ENCODE results near the gene RFK.

RFK gene

DNA sequence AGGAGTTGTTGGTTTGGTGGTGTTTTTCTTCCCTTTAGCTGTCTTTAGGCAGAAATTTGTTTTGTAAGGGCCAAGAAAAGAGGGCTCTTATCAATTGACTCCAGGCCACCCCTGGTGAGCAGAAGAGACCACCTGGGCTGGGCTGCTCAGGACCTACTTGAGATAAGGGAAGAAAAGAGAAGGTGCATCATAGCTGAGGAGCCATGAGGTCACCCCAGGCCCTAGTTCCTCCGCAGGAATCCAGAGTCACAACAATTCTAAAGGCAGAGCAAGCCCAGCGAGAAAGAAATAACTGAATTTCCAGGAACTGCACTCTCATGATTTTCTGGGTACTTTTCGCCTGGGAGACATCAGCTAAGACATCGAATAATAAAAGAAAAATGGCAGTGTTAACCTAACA lies 34.9 kb downstream of the RFK start:
- Histone ChIP-seq H3K27me3 (replicated peaks; ENCODE audit: control insufficient read depth, insufficient read depth, low read length, poor library complexity, severe bottlenecking) (no peaks in the 10 kb centered on the region), H3K27ac (ENCODE audit: insufficient read depth, low read length, poor library complexity, severe bottlenecking) (no peak overlapping the region), H3K4me3 (ENCODE audit: insufficient read depth, low read depth, low read length, poor library complexity, severe bottlenecking) (no peak overlapping the region), H3K9me3 (ENCODE audit: control insufficient read depth, low read length) (no peaks in the 10 kb centered on the region), H3K36me3 (ENCODE audit: control insufficient read depth, insufficient read depth, low read length) (no peaks in the 10 kb centered on the region), H3K4me1 (ENCODE audit: control insufficient read depth, insufficient read depth, low read length, poor library complexity, severe bottlenecking) (no peaks in the 10 kb centered on the region)
- no peak for DNase-seq

DNA sequence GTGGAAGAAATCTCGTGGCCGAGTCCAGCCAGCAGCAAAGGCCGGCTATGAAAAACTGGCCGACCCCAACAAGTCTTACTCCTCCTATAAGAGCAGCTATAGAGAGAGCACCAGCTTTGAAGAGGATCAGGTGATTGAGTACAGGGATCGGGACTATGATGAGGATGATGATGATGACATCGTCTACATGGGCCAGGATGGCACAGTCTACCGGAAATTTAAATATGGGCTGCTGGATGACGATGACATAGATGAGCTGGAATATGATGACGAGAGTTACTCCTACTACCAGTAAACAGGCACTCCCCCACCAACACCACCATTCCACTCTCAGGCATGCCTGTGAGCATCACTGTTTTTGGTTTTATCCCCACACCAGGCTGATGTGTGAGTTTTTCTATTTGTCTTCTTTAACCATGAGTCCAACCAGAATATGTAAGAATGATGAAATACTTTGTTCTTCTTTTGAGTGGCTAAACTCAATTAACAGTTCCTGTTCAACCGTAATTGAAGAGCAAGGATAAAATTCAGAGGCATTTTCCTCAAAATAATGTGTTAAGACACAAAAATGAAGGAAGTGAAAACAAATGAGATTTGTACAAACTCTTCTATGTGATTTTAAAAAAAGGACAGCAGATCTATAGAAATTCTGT lies 35.5 kb downstream of the RFK start:
- H3K4me3 ChIP-seq (ENCODE audit: insufficient read depth, low read depth, low read length, poor library complexity, severe bottlenecking) = no peak overlapping the region
- no peak for DNase-seq

DNA sequence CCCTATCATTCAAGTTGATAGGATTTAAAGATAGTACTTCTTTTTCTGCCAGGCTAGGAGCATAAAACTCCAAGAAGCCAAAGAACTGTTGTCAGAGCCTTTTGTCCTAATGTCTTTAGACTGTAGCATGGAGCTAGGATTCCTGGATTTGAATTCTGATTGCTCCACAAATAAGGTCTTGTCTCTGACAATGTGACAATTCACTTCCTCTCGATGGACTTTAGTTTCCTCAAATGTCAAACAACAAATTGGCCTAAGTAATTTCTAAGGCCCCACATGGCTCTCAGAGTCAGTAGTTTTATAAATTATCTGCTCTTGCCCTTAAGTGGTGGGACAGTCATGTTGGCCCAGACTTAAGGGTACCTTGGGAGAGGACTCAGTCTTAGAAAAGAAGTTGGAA lies 36.7 kb downstream of the RFK start:
- DNase-seq = no peak
- Histone ChIP-seq H3K9me3 (ENCODE audit: control insufficient read depth, low read length) (no peaks in the 10 kb centered on the region), H3K4me3 (ENCODE audit: insufficient read depth, low read depth, low read length, poor library complexity, severe bottlenecking) (no peak overlapping the region), H3K27me3 (replicated peaks; ENCODE audit: control insufficient read depth, insufficient read depth, low read length, poor library complexity, severe bottlenecking) (no peaks in the 10 kb centered on the region), H3K36me3 (ENCODE audit: control insufficient read depth, insufficient read depth, low read length) (no peaks in the 10 kb centered on the region), H3K27ac (ENCODE audit: insufficient read depth, low read length, poor library complexity, severe bottlenecking) (no peak overlapping the region), H3K4me1 (ENCODE audit: control insufficient read depth, insufficient read depth, low read length, poor library complexity, severe bottlenecking) (no peaks in the 10 kb centered on the region)

More for the DNA sequence above, 35.5 kb downstream of the RFK start:
- H3K4me1 ChIP-seq (ENCODE audit: control insufficient read depth, insufficient read depth, low read length, poor library complexity, severe bottlenecking) = no peaks in the 10 kb centered on the region
- no peaks in the 10 kb centered on the region for H3K27me3 ChIP-seq (replicated peaks; ENCODE audit: control insufficient read depth, insufficient read depth, low read length, poor library complexity, severe bottlenecking)
- no peaks in the 10 kb centered on the region for H3K36me3 ChIP-seq (ENCODE audit: control insufficient read depth, insufficient read depth, low read length)
- no peaks in the 10 kb centered on the region for H3K9me3 ChIP-seq (ENCODE audit: control insufficient read depth, low read length)
- no peak overlapping the region for H3K27ac ChIP-seq (ENCODE audit: insufficient read depth, low read length, poor library complexity, severe bottlenecking)

DNA sequence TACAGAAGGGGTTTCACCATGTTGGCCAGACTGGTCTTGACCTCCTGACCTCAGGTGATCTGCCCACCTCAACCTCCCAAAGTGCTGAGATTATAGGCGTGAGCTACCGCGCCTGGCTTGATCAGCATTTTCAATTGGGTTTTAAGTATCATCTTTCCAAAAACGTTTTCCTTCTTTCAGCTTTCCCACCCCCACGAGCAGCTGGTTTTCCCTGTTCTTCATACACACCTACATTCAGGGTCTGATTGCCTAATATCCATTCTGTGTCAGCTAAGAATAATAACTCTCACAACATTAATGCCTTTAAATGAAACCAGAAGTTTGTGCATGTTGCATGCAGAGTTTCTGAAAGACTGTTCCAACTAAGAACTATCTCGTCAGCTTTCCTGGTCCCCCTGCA lies 38.3 kb downstream of the RFK start:
- no peak for DNase-seq
- no peak overlapping the region for H3K4me3 ChIP-seq (ENCODE audit: insufficient read depth, low read depth, low read length, poor library complexity, severe bottlenecking)
- no peaks in the 10 kb centered on the region for H3K27me3 ChIP-seq (replicated peaks; ENCODE audit: control insufficient read depth, insufficient read depth, low read length, poor library complexity, severe bottlenecking)
- H3K36me3 ChIP-seq (ENCODE audit: control insufficient read depth, insufficient read depth, low read length) = no peaks in the 10 kb centered on the region
- H3K4me1 ChIP-seq (ENCODE audit: control insufficient read depth, insufficient read depth, low read length, poor library complexity, severe bottlenecking) = no peaks in the 10 kb centered on the region
- no peaks in the 10 kb centered on the region for H3K9me3 ChIP-seq (ENCODE audit: control insufficient read depth, low read length)
- H3K27ac ChIP-seq (ENCODE audit: insufficient read depth, low read length, poor library complexity, severe bottlenecking) = no peak overlapping the region

DNA sequence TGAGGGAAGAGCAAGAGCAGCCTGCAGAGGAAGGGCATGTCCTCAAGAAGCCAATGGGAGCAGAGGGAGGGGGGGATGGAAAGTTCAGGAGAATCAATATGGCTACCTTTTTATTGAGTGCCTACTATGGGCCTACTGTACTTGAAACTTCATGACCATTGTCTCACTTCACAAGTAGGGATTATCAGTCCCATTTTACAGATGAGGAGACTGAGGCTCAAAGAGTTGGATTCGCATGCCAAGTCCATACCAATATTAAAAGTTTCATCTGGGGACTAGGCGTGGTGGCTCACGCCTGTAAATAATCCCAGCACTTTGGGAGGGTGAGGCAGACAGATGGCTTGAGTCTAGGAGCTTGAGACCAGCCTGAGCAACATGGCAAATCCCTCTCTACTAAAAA lies 40.0 kb downstream of the RFK start:
- no peak overlapping the region for H3K27ac ChIP-seq (ENCODE audit: insufficient read depth, low read length, poor library complexity, severe bottlenecking)
- H3K36me3 ChIP-seq (ENCODE audit: control insufficient read depth, insufficient read depth, low read length) = no peaks in the 10 kb centered on the region
- no peaks in the 10 kb centered on the region for H3K9me3 ChIP-seq (ENCODE audit: control insufficient read depth, low read length)
- DNase-seq = no peak
- no peak overlapping the region for H3K4me3 ChIP-seq (ENCODE audit: insufficient read depth, low read depth, low read length, poor library complexity, severe bottlenecking)
- no peaks in the 10 kb centered on the region for H3K4me1 ChIP-seq (ENCODE audit: control insufficient read depth, insufficient read depth, low read length, poor library complexity, severe bottlenecking)
- H3K27me3 ChIP-seq (replicated peaks; ENCODE audit: control insufficient read depth, insufficient read depth, low read length, poor library complexity, severe bottlenecking) = no peaks in the 10 kb centered on the region

DNA sequence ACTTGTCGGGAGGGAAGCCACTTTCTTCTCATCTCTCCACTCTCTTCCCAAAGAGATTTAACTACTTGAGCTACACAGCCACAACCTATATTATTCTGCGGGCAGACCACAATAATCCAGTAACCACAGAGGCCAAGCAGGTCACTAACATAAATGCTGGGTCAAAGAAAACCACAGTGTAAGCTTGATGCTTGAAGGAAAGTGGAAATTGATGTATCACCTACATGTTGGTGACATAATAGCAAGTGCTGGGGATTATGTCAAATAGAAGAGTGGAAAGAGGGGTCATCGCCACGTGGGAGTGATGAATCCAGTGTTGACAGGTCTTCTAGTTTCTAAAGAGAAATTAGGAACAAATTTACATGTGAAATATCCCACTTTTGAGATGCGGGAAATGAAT lies 40.9 kb downstream of the RFK start:
- Histone ChIP-seq H3K9me3 (ENCODE audit: control insufficient read depth, low read length) (no peaks in the 10 kb centered on the region), H3K27ac (ENCODE audit: insufficient read depth, low read length, poor library complexity, severe bottlenecking) (no peak overlapping the region), H3K4me1 (ENCODE audit: control insufficient read depth, insufficient read depth, low read length, poor library complexity, severe bottlenecking) (no peaks in the 10 kb centered on the region), H3K4me3 (ENCODE audit: insufficient read depth, low read depth, low read length, poor library complexity, severe bottlenecking) (no peak overlapping the region), H3K36me3 (ENCODE audit: control insufficient read depth, insufficient read depth, low read length) (no peaks in the 10 kb centered on the region), H3K27me3 (replicated peaks; ENCODE audit: control insufficient read depth, insufficient read depth, low read length, poor library complexity, severe bottlenecking) (no peaks in the 10 kb centered on the region)
- no peak for DNase-seq

DNA sequence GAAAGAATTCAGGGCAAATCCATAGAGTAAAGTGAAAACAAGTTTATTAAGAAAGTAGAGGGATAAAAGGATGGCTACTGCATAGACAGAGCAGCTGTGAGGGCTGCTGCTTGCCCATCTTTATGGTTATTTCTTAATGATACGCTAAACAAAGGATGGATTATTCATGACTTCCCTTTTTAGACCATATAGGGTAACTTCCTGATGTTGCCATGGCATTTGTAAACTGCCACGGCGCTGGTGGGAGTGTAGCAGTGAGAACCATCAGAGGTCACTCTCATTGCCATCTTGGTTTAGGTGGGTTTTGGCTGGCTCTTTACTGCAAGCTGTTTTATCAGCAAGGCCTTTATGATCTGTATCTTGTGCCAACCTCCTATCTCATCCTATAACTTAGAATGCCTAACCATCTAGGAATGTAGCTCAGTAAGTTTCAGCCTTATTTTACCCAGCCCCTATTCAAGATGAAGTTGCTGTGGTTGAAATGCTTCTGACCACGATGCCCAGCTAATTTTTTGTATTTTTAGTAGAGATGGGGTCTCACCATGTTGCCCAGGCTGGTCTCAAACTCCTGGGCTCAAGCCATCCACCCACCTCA lies 42.1 kb downstream of the RFK start:
- no peaks in the 10 kb centered on the region for H3K27me3 ChIP-seq (replicated peaks; ENCODE audit: control insufficient read depth, insufficient read depth, low read length, poor library complexity, severe bottlenecking)
- H3K4me1 ChIP-seq (ENCODE audit: control insufficient read depth, insufficient read depth, low read length, poor library complexity, severe bottlenecking) = no peaks in the 10 kb centered on the region
- DNase-seq = no peak
- no peaks in the 10 kb centered on the region for H3K36me3 ChIP-seq (ENCODE audit: control insufficient read depth, insufficient read depth, low read length)
- no peak overlapping the region for H3K4me3 ChIP-seq (ENCODE audit: insufficient read depth, low read depth, low read length, poor library complexity, severe bottlenecking)
- H3K9me3 ChIP-seq (ENCODE audit: control insufficient read depth, low read length) = no peaks in the 10 kb centered on the region
- no peak overlapping the region for H3K27ac ChIP-seq (ENCODE audit: insufficient read depth, low read length, poor library complexity, severe bottlenecking)

DNA sequence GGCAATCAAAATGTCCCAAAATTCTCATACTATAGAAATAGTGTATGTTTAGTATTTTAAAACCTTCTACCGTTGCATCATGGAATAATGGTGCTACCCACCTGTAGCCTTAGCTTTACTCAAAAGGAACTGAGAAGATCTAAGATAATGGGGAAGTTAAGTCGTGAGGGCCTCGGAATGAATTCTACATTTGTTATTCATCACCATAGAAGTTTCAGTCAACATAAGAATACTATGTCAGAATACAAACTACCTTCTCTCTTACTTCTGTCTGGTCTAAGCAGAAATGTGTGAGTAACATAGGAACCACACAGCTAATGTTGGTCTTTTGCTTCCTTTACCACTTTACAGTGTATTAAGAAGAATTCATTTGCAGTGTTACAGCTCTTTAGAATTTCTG lies 43.2 kb downstream of the RFK start:
- Histone ChIP-seq H3K36me3 (ENCODE audit: control insufficient read depth, insufficient read depth, low read length) (no peaks in the 10 kb centered on the region), H3K27ac (ENCODE audit: insufficient read depth, low read length, poor library complexity, severe bottlenecking) (no peak overlapping the region), H3K27me3 (replicated peaks; ENCODE audit: control insufficient read depth, insufficient read depth, low read length, poor library complexity, severe bottlenecking) (no peaks in the 10 kb centered on the region), H3K4me1 (ENCODE audit: control insufficient read depth, insufficient read depth, low read length, poor library complexity, severe bottlenecking) (no peaks in the 10 kb centered on the region), H3K9me3 (ENCODE audit: control insufficient read depth, low read length) (no peaks in the 10 kb centered on the region), H3K4me3 (ENCODE audit: insufficient read depth, low read depth, low read length, poor library complexity, severe bottlenecking) (no peak overlapping the region)
- no peak for DNase-seq

DNA sequence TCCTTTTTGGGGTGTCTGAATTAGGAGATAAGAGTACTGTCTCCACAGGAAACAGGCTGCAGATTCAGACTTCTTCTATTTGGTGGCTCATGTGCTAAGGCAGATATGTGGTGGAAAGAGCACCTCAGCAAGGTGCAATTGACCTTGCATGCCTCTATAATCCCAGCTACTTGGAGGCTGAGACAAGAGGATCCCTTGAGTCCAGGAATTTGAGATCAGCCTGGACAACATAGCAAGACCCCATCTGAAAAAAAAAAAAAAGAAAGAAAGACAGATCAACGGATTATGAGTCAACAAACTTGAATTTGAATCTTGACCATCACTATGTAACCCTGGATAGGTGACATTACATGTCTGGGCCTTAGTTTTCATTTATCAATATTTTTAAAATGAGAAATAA lies 44.4 kb downstream of the RFK start:
- no peaks in the 10 kb centered on the region for H3K36me3 ChIP-seq (ENCODE audit: control insufficient read depth, insufficient read depth, low read length)
- no peak for DNase-seq
- no peaks in the 10 kb centered on the region for H3K9me3 ChIP-seq (ENCODE audit: control insufficient read depth, low read length)
- no peaks in the 10 kb centered on the region for H3K4me1 ChIP-seq (ENCODE audit: control insufficient read depth, insufficient read depth, low read length, poor library complexity, severe bottlenecking)
- no peaks in the 10 kb centered on the region for H3K27me3 ChIP-seq (replicated peaks; ENCODE audit: control insufficient read depth, insufficient read depth, low read length, poor library complexity, severe bottlenecking)
- no peak overlapping the region for H3K27ac ChIP-seq (ENCODE audit: insufficient read depth, low read length, poor library complexity, severe bottlenecking)
- no peak overlapping the region for H3K4me3 ChIP-seq (ENCODE audit: insufficient read depth, low read depth, low read length, poor library complexity, severe bottlenecking)

DNA sequence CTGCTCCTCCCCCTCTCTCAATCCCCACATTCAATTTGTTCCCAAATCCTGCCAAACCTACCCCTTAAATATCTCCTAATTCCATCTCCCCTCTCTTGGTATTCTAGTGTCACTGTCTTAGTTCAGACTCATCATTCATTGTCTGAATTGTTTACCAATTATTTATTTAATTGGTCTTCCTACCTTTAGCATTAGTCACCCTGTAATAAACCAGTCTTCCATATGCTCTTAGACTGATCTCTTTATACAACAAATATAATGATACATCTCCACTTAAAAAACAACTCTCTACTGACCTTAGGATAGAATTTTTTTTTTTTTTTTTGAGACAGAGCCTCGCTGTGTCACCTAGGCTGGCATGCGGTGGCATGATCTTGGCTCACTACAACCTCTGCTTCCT lies 51.4 kb downstream of the RFK start:
- no peaks in the 10 kb centered on the region for H3K9me3 ChIP-seq (ENCODE audit: control insufficient read depth, low read length)
- no peaks in the 10 kb centered on the region for H3K36me3 ChIP-seq (ENCODE audit: control insufficient read depth, insufficient read depth, low read length)
- H3K4me1 ChIP-seq (ENCODE audit: control insufficient read depth, insufficient read depth, low read length, poor library complexity, severe bottlenecking) = no peaks in the 10 kb centered on the region
- no peak for DNase-seq
- H3K27me3 ChIP-seq (replicated peaks; ENCODE audit: control insufficient read depth, insufficient read depth, low read length, poor library complexity, severe bottlenecking) = no peaks in the 10 kb centered on the region
- no peak overlapping the region for H3K4me3 ChIP-seq (ENCODE audit: insufficient read depth, low read depth, low read length, poor library complexity, severe bottlenecking)
- no peak overlapping the region for H3K27ac ChIP-seq (ENCODE audit: insufficient read depth, low read length, poor library complexity, severe bottlenecking)
